Activated CD4-positive, alpha-beta T cell treated with anti-CD3 and anti-CD28 coated beads for 36 hours (primary cell): ENCODE data around the gene ZNF175. TPM values are rescaled to one million over a fixed set of nuclear protein-coding genes. Genes with fewer than 3 reads are reported as not detected.

ENCODE experiments used
- ATAC-seq: fragments of 200-7000 bp; cut with Tn5 transposase; one replicate; pipeline ENCODE4 v1.10.0; 2021; ENCODE audit warnings: mild to moderate bottlenecking, moderate library complexity
- CTCF ChIA-PET: fragments of 350-600 bp; sonication (Branson Sonifier 250); formaldehyde crosslinking; loops from one replicate; lab custom pipeline; 2021; ENCODE audit warnings: antibody characterized with exemption; lab: Charles Lee
- POLR2A ChIA-PET: fragments of 350-600 bp; sonication (Branson Sonifier 250); formaldehyde crosslinking; loops from one replicate; lab custom pipeline; 2021; ENCODE audit warnings: antibody characterized with exemption, inconsistent platforms; lab: Charles Lee
- DNase-seq: peaks from one replicate; pipeline ENCODE4 v3.0.0-alpha.2; 2020
- H3K27ac Mint-ChIP-seq: one replicate; pipeline ENCODE4 v1.8.0; 2021; ENCODE audit warnings: mixed read lengths
- H3K27me3 Mint-ChIP-seq: one replicate; pipeline ENCODE4 v1.8.0; 2021; ENCODE audit warnings: mixed read lengths
- H3K36me3 Mint-ChIP-seq: one replicate; pipeline ENCODE4 v1.8.0; 2021; ENCODE audit warnings: low read depth, mixed read lengths
- H3K4me1 Mint-ChIP-seq: one replicate; pipeline ENCODE4 v1.8.0; 2021; ENCODE audit warnings: mixed read lengths
- H3K4me3 Mint-ChIP-seq: one replicate; pipeline ENCODE4 v1.8.0; 2021; ENCODE audit warnings: mild to moderate bottlenecking, moderate library complexity, mixed read lengths
- H3K9me3 Mint-ChIP-seq: one replicate; pipeline ENCODE4 v1.8.0; 2021; ENCODE audit warnings: low read depth, mixed read lengths
- intact Hi-C, 2 experiments: fragments of 100-400 bp; cut with DNase I in 1 of 2; cut with micrococcal nuclease in 1 of 2; formaldehyde crosslinking; loops; one replicate each; pipeline versions ENCODE4 v1.14.2 to v1.15.1; 2022 to 2024; cut with DNase I, micrococcal nuclease
- total RNA-seq, 2 experiments: library from RNA; stranded (reverse); gene quantifications; one replicate each; pipeline ENCODE4 v1.2.3, GENCODE V29; 2021

The ZNF175 gene
- total RNA-seq, 2 experiments from 2014 or later = 5.9 to 9.6 TPM

DNA sequence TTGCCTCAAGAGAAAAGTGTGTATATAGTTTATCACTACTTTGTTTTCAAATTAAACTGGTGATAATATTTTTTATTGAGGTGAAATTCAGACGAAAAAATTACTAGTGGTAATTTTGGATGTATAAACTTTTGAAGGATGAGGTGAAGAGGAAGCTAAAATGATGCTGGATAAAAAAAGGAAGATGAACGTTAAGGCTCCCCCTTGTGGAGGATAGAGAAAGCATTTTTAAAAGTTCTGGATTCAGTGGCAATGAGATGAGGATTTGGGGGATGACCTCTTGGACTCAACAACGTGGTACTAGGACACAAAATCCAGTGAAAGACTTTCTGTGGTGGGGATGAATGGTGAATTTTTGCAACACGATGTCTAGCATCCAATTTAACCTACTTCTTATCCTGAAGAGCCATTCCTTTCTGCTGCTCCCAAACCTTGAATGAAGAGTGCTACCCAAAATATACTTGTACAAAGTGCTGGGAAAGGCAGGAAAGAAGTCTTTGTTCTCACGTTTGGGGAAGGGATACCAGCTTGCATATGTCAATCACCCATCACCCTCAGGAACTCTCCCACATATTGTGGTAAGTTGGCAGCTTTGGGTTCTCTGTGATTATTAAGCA lies 66.4 kb downstream of the ZNF175 start:
- Mint-ChIP-seq H3K4me3 (no peak overlapping the region), H3K36me3 (no peaks in the 10 kb centered on the region), H3K27me3 (peaks cover 29% of the 10 kb centered on the region), H3K9me3 (no peaks in the 10 kb centered on the region), H3K4me1 (no peaks in the 10 kb centered on the region), H3K27ac (no peak overlapping the region)
- DNase-seq (no peak), ATAC-seq (no peak)
- ChIA-PET CTCF (interaction anchor here (0.7 to 3.9 kb wide), 15 partner anchors 11 to 230 kb away, joined by 3 to 28 read pairs (median 5); no protein-coding TSS in a partner anchor), POLR2A (no interaction called here)
- intact Hi-C loops = loop anchor here (1.0 to 5.0 kb wide), 4 partner anchors 35 to 215 kb away; no protein-coding TSS in a partner anchor

DNA sequence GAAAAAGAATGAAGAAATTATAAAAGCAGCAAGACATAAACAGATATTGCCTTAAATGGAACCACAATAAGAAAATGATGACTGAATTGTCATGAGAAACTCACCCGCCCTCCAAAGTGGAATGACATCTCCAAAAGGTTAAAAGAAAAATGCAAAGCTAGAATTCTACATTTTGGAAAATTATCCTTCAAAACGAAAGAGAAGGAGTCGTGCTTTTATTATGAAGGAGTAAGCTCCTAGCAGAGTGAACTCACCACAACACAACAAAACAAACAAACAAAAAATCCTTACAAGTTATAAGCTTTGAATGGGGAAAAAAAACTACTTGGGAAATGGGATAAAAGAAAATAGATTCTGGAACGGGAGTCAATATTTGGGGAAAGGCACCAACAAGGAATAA lies 68.8 kb downstream of the ZNF175 start:
- Mint-ChIP-seq H3K4me3 (no peak overlapping the region), H3K4me1 (no peaks in the 10 kb centered on the region), H3K27ac (no peak overlapping the region), H3K36me3 (no peaks in the 10 kb centered on the region), H3K27me3 (peaks cover 40% of the 10 kb centered on the region), H3K9me3 (no peaks in the 10 kb centered on the region)
- DNase-seq (no peak), ATAC-seq (no peak)
- POLR2A ChIA-PET = interaction anchor here (0.6 kb wide), 1 partner anchor 17 kb away, joined by 9 read pairs; no protein-coding TSS in a partner anchor
- CTCF ChIA-PET = interaction anchor here (0.7 to 1.6 kb wide), 9 partner anchors 9 to 218 kb away, joined by 3 to 6 read pairs (median 4); no protein-coding TSS in a partner anchor
- intact Hi-C loops = loop anchor here (5.0 kb wide), 3 partner anchors 38 to 218 kb away; no protein-coding TSS in a partner anchor

DNA sequence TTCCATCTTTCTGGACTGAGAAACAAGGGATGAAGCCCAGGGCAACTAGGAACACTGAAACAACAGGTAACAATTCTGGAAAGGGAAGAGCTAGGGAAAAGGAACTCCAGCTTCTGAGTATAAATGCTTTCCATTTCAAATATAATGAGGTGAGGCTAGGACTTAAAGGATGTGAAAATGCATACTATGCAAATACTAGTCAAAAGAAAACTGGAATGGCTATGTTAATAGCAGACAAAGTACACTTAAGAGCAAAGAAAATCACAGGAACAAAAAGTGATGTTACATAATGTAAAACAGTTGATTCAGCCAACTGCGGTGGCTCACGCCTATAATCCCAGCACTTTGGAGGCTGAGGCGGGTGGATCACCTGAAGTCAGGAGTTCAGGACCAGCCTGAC lies 69.3 kb downstream of the ZNF175 start:
- intact Hi-C loops = no loop called here
- Mint-ChIP-seq H3K27ac (no peak overlapping the region), H3K27me3 (peaks cover 44% of the 10 kb centered on the region), H3K4me3 (no peak overlapping the region), H3K36me3 (no peaks in the 10 kb centered on the region), H3K4me1 (no peaks in the 10 kb centered on the region), H3K9me3 (no peaks in the 10 kb centered on the region)
- ATAC-seq (no peak), DNase-seq (no peak)
- ChIA-PET CTCF (interaction anchor here (0.7 to 1.6 kb wide), 9 partner anchors 10 to 219 kb away, joined by 3 to 6 read pairs (median 4); no protein-coding TSS in a partner anchor), POLR2A (interaction anchor here (0.6 kb wide), 1 partner anchor 16 kb away, joined by 9 read pairs; no protein-coding TSS in a partner anchor)

DNA sequence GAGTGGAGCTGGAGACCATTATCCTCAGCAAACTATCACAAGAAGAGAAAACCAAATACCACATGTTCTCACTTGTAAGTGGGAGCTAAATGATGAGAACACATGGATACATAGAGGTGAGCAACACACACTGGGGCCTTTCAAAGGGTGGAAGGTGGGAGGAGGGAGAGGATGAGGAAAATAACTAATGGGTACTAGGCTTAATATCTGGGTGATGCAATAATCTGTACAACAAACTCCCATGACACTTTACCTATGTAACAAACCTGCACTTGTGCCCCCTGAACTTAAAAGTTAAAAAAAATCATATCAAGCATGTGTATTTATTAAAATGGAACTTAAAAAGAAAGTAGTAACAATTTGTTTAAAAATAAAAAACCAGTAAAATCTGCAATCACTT lies 70.6 kb downstream of the ZNF175 start:
- Mint-ChIP-seq H3K27me3 (peaks cover 44% of the 10 kb centered on the region), H3K4me3 (no peak overlapping the region), H3K9me3 (no peaks in the 10 kb centered on the region), H3K4me1 (no peaks in the 10 kb centered on the region), H3K27ac (no peak overlapping the region), H3K36me3 (no peaks in the 10 kb centered on the region)
- ATAC-seq = no peak
- DNase-seq = no peak
- intact Hi-C loops = no loop called here
- ChIA-PET POLR2A (no interaction called here), CTCF (interaction anchor here (0.6 to 1.6 kb wide), 3 partner anchors 8 to 169 kb away, joined by 4 to 6 read pairs (median 4); no protein-coding TSS in a partner anchor)

Other genes with a start within 250 kb of the ZNF175 start
- 1 to 10 TPM; 4.5 to 4.6 TPM for gene VSIG10L, start 229.1 kb upstream of the ZNF175 start, total RNA-seq
- gene ETFB, start 204.9 kb upstream of the ZNF175 start, total RNA-seq = 100 to 1,000 TPM; 108 to 172 TPM
- gene CLDND2, start 202.3 kb upstream of the ZNF175 start, total RNA-seq = 1 to 10 TPM; 3.2 to 4.9 TPM
- gene NKG7, start 198.6 kb upstream of the ZNF175 start, total RNA-seq = 100 to 1,000 TPM in 1 of 2 experiments, 10 to 100 TPM in 1; 92.1 to 125 TPM
- gene LIM2, start 183.3 kb upstream of the ZNF175 start, total RNA-seq = under 1 TPM in 1 of 2 experiments, not detected in 1; 0.27 TPM
- gene C19orf84, start 180.7 kb upstream of the ZNF175 start, total RNA-seq = under 1 TPM in 1 of 2 experiments, not detected in 1; 0.33 TPM
- under 1 TPM; 0.48 to 0.65 TPM for gene SIGLEC10, start 153.6 kb upstream of the ZNF175 start, total RNA-seq
- gene SIGLEC8, start 112.8 kb upstream of the ZNF175 start, total RNA-seq = not detected
- not detected for gene CEACAM18, start 92.7 kb upstream of the ZNF175 start, total RNA-seq
- 1 to 10 TPM; 1.2 to 1.9 TPM for gene SIGLEC12, start 69.5 kb upstream of the ZNF175 start, total RNA-seq
- not detected for gene SIGLEC6, start 39.6 kb upstream of the ZNF175 start, total RNA-seq
- not detected for gene SIGLEC5, start 59.1 kb downstream of the ZNF175 start, total RNA-seq
- gene SIGLEC14, start 75.5 kb downstream of the ZNF175 start, total RNA-seq = not detected
- 1 to 10 TPM; 8.3 to 9.1 TPM for gene SPACA6, start 122.0 kb downstream of the ZNF175 start, total RNA-seq
- not detected for gene HAS1, start 152.7 kb downstream of the ZNF175 start, total RNA-seq
- gene FPR1, start 180.6 kb downstream of the ZNF175 start, total RNA-seq = not detected
- gene FPR2, start 189.9 kb downstream of the ZNF175 start, total RNA-seq = not detected
- gene FPR3, start 223.9 kb downstream of the ZNF175 start, total RNA-seq = not detected